ENCODE results near the gene RNU6-9. TPM values are rescaled to one million over a fixed set of nuclear protein-coding genes. Genes with fewer than 3 reads are reported as not detected.

Gene RNU6-9
- total RNA-seq, 1 experiment from 2014 or later, result not detected

DNA sequence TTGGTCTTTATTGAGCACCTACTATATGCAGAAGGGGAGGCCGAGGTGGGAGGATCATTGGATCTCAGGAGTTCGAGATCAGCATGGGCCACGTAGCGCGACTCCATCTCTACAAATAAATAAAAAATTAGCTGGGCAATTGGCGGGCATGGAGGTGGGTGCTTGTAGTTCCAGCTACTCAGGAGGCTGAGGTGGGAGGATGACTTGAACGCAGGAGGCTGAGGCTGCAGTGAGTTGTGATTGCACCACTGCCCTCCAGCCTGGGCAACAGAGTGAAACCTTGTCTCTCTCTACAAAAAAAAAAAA, 30.0 kb upstream of the RNU6-9 start:
- ChIA-PET CTCF (interaction anchor here (0.6 to 2.1 kb wide), 35 partner anchors 9 to 398 kb away, joined by 3 to 18 read pairs (median 4); partner anchors contain the start of genes ARHGAP45, KISS1R, MED16 and PALM), POLR2A (interaction anchor here (0.6 kb wide), 1 partner anchor 115 kb away, joined by 4 read pairs; no protein-coding TSS in a partner anchor)
- Mint-ChIP-seq H3K27me3 (ENCODE audit: low read depth) (peaks cover 26% of the 10 kb centered on the region), H3K9me3 (no peaks in the 10 kb centered on the region), H3K27ac (no peak overlapping the region; the same call in 1 of the 2 replicates), H3K36me3 (no peaks in the 10 kb centered on the region; the same call in 1 of the 2 replicates), H3K4me3 (peak overlapping the region; percentile 61), H3K4me1 (peaks cover 5% of the 10 kb centered on the region)
- TF ChIP-seq FOXJ3 (CRISPR knock-in tag; IDR thresholded peaks at IDR 0.05; ENCODE audit: borderline replicate concordance) (0 out of 2 replicates have a peak, but pooled peaks have one; percentile 8), ZNF121 (CRISPR knock-in tag; IDR thresholded peaks at IDR 0.05) (no peak)
- TF ChIP-seq, protein P1, sequence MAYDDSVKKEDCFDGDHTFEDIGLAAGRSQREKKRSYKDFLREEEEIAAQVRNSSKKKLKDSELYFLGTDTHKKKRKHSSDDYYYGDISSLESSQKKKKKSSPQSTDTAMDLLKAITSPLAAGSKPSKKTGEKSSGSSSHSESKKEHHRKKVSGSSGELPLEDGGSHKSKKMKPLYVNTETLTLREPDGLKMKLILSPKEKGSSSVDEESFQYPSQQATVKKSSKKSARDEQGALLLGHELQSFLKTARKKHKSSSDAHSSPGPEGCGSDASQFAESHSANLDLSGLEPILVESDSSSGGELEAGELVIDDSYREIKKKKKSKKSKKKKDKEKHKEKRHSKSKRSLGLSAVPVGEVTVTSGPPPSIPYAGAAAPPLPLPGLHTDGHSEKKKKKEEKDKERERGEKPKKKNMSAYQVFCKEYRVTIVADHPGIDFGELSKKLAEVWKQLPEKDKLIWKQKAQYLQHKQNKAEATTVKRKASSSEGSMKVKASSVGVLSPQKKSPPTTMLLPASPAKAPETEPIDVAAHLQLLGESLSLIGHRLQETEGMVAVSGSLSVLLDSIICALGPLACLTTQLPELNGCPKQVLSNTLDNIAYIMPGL (CRISPR knock-in tag; IDR thresholded peaks at IDR 0.05), result 0 out of 2 replicates have a peak, but pooled peaks have one; percentile 6
- ATAC-seq (no peak), DNase-seq (ENCODE audit: low spot score) (no peak)

DNA sequence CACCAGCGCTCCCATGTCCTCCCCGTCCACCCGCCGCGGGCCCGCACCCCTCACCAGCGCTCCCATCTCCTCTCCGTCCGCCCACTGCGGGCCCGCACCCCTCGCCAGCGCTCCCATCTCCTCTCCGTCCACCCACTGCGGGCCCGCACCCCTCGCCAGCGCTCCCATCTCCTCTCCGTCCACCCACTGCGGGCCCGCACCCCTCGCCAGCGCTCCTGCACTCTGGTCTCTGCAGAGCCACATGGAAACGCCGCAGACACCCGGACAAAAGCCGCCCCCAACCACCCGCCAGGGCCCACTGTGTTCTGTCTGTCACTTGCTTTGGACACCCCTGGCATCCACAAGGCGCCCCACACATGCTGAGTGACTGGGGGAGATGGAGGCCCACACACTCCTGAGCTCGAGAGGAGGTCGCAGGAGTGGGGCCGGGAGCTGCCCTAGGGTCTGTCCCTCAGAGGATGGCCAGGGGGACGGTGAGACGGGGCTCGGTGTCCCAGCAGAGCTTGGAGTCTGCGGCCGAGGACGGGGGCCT, 26.4 kb upstream of the RNU6-9 start:
- H3K4me1 Mint-ChIP-seq, result peaks cover 5% of the 10 kb centered on the region
- H3K27me3 Mint-ChIP-seq (ENCODE audit: low read depth), result peaks cover 5% of the 10 kb centered on the region; the same call in 1 of the 2 replicates
- no peaks in the 10 kb centered on the region for H3K9me3 Mint-ChIP-seq
- DNase-seq (ENCODE audit: low spot score), result no peak
- no peak overlapping the region for H3K4me3 Mint-ChIP-seq
- ChIA-PET POLR2A (interaction anchor here (0.7 kb wide), 1 partner anchor 55 kb away, joined by 3 read pairs; no protein-coding TSS in a partner anchor), CTCF (interaction anchor here (0.8 to 2.6 kb wide), 3 partner anchors 10 to 124 kb away, joined by 3 to 11 read pairs (median 4); no protein-coding TSS in a partner anchor)
- peaks cover 12% of the 10 kb centered on the region for H3K36me3 Mint-ChIP-seq
- ATAC-seq, result no peak
- H3K27ac Mint-ChIP-seq, result no peak overlapping the region
- TF ChIP-seq ESRRA (CRISPR knock-in tag; IDR thresholded peaks at IDR 0.05; ENCODE audit: borderline replicate concordance) (no peak), ZNF423 (CRISPR knock-in tag; IDR thresholded peaks at IDR 0.05) (no peak), EMX1 (CRISPR knock-in tag; IDR thresholded peaks at IDR 0.05) (no peak), TEAD4 (CRISPR knock-in tag; IDR thresholded peaks at IDR 0.05) (no peak), ZNF416 (CRISPR knock-in tag; IDR thresholded peaks at IDR 0.05) (no peak), ATF1 (CRISPR knock-in tag; IDR thresholded peaks at IDR 0.05) (no peak), ZBTB21 (CRISPR knock-in tag; IDR thresholded peaks at IDR 0.05; ENCODE audit: borderline replicate concordance) (no peak), SMAD4 (CRISPR knock-in tag; IDR thresholded peaks at IDR 0.05) (no peak)
- TF ChIP-seq, protein P2, sequence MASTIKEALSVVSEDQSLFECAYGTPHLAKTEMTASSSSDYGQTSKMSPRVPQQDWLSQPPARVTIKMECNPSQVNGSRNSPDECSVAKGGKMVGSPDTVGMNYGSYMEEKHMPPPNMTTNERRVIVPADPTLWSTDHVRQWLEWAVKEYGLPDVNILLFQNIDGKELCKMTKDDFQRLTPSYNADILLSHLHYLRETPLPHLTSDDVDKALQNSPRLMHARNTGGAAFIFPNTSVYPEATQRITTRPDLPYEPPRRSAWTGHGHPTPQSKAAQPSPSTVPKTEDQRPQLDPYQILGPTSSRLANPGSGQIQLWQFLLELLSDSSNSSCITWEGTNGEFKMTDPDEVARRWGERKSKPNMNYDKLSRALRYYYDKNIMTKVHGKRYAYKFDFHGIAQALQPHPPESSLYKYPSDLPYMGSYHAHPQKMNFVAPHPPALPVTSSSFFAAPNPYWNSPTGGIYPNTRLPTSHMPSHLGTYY (CRISPR knock-in tag; IDR thresholded peaks at IDR 0.05), result no peak
- TF ChIP-seq, protein P3, sequence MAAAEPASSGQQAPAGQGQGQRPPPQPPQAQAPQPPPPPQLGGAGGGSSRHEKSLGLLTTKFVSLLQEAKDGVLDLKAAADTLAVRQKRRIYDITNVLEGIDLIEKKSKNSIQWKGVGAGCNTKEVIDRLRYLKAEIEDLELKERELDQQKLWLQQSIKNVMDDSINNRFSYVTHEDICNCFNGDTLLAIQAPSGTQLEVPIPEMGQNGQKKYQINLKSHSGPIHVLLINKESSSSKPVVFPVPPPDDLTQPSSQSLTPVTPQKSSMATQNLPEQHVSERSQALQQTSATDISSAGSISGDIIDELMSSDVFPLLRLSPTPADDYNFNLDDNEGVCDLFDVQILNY (CRISPR knock-in tag; IDR thresholded peaks at IDR 0.05), result no peak
- TF ChIP-seq, protein P4, sequence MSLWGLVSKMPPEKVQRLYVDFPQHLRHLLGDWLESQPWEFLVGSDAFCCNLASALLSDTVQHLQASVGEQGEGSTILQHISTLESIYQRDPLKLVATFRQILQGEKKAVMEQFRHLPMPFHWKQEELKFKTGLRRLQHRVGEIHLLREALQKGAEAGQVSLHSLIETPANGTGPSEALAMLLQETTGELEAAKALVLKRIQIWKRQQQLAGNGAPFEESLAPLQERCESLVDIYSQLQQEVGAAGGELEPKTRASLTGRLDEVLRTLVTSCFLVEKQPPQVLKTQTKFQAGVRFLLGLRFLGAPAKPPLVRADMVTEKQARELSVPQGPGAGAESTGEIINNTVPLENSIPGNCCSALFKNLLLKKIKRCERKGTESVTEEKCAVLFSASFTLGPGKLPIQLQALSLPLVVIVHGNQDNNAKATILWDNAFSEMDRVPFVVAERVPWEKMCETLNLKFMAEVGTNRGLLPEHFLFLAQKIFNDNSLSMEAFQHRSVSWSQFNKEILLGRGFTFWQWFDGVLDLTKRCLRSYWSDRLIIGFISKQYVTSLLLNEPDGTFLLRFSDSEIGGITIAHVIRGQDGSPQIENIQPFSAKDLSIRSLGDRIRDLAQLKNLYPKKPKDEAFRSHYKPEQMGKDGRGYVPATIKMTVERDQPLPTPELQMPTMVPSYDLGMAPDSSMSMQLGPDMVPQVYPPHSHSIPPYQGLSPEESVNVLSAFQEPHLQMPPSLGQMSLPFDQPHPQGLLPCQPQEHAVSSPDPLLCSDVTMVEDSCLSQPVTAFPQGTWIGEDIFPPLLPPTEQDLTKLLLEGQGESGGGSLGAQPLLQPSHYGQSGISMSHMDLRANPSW (CRISPR knock-in tag; conservative IDR thresholded peaks at IDR 0.05; ENCODE audit: low read depth), result no peak
- TF ChIP-seq, protein P5, sequence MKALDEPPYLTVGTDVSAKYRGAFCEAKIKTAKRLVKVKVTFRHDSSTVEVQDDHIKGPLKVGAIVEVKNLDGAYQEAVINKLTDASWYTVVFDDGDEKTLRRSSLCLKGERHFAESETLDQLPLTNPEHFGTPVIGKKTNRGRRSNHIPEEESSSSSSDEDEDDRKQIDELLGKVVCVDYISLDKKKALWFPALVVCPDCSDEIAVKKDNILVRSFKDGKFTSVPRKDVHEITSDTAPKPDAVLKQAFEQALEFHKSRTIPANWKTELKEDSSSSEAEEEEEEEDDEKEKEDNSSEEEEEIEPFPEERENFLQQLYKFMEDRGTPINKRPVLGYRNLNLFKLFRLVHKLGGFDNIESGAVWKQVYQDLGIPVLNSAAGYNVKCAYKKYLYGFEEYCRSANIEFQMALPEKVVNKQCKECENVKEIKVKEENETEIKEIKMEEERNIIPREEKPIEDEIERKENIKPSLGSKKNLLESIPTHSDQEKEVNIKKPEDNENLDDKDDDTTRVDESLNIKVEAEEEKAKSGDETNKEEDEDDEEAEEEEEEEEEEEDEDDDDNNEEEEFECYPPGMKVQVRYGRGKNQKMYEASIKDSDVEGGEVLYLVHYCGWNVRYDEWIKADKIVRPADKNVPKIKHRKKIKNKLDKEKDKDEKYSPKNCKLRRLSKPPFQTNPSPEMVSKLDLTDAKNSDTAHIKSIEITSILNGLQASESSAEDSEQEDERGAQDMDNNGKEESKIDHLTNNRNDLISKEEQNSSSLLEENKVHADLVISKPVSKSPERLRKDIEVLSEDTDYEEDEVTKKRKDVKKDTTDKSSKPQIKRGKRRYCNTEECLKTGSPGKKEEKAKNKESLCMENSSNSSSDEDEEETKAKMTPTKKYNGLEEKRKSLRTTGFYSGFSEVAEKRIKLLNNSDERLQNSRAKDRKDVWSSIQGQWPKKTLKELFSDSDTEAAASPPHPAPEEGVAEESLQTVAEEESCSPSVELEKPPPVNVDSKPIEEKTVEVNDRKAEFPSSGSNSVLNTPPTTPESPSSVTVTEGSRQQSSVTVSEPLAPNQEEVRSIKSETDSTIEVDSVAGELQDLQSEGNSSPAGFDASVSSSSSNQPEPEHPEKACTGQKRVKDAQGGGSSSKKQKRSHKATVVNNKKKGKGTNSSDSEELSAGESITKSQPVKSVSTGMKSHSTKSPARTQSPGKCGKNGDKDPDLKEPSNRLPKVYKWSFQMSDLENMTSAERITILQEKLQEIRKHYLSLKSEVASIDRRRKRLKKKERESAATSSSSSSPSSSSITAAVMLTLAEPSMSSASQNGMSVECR (CRISPR knock-in tag; IDR thresholded peaks at IDR 0.05; ENCODE audit: borderline replicate concordance), result no peak
- TF ChIP-seq, protein P6, sequence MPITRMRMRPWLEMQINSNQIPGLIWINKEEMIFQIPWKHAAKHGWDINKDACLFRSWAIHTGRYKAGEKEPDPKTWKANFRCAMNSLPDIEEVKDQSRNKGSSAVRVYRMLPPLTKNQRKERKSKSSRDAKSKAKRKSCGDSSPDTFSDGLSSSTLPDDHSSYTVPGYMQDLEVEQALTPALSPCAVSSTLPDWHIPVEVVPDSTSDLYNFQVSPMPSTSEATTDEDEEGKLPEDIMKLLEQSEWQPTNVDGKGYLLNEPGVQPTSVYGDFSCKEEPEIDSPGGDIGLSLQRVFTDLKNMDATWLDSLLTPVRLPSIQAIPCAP (CRISPR knock-in tag; IDR thresholded peaks at IDR 0.05), result no peak
- TF ChIP-seq, protein P1 (CRISPR knock-in tag; IDR thresholded peaks at IDR 0.05), result no peak
- TF ChIP-seq, protein P7, sequence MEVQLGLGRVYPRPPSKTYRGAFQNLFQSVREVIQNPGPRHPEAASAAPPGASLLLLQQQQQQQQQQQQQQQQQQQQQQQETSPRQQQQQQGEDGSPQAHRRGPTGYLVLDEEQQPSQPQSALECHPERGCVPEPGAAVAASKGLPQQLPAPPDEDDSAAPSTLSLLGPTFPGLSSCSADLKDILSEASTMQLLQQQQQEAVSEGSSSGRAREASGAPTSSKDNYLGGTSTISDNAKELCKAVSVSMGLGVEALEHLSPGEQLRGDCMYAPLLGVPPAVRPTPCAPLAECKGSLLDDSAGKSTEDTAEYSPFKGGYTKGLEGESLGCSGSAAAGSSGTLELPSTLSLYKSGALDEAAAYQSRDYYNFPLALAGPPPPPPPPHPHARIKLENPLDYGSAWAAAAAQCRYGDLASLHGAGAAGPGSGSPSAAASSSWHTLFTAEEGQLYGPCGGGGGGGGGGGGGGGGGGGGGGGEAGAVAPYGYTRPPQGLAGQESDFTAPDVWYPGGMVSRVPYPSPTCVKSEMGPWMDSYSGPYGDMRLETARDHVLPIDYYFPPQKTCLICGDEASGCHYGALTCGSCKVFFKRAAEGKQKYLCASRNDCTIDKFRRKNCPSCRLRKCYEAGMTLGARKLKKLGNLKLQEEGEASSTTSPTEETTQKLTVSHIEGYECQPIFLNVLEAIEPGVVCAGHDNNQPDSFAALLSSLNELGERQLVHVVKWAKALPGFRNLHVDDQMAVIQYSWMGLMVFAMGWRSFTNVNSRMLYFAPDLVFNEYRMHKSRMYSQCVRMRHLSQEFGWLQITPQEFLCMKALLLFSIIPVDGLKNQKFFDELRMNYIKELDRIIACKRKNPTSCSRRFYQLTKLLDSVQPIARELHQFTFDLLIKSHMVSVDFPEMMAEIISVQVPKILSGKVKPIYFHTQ (CRISPR knock-in tag; IDR thresholded peaks at IDR 0.05), result no peak

Data from WTC11 (cell line).